ENCODE results near the gene TNRC6B.

The TNRC6B gene

GRCh38 chr22:40279017-40279416, 101.3 kb downstream of the TNRC6B start:
- no peak overlapping the region for H3K27ac ChIP-seq (ENCODE audit: low read depth, low read length, poor library complexity, severe bottlenecking)
- H3K4me1 ChIP-seq (ENCODE audit: insufficient read depth, low read length, severe bottlenecking) = peaks cover 16% of the 10 kb centered on the region
- no peaks in the 10 kb centered on the region for H3K27me3 ChIP-seq (ENCODE audit: insufficient read depth, low read length)
- no peak for TF ChIP-seq EZH2 (IDR thresholded peaks at IDR 0.05; ENCODE audit: borderline replicate concordance, low read length)
- TF ChIP-seq CTCF (IDR thresholded peaks at IDR 0.05; ENCODE audit: low read length) = no peak
- no peak overlapping the region for H2AFZ ChIP-seq (ENCODE audit: low read length)
- H3K9me3 ChIP-seq (ENCODE audit: low read length) = no peaks in the 10 kb centered on the region
- no peaks in the 10 kb centered on the region for H3K9me2 ChIP-seq (ENCODE audit: low read depth, low read length)
- H3K9ac ChIP-seq (ENCODE audit: low read length) = no peak overlapping the region
- no peaks in the 10 kb centered on the region for H3K79me2 ChIP-seq (ENCODE audit: insufficient read depth, low read length)
- H3K4me3 ChIP-seq (ENCODE audit: low read depth, low read length, poor library complexity, severe bottlenecking) = no peak overlapping the region
- no peaks in the 10 kb centered on the region for H3F3A ChIP-seq (ENCODE audit: insufficient read depth, low read length)
- no peak overlapping the region for H3K4me2 ChIP-seq (ENCODE audit: low read length)
- no peaks in the 10 kb centered on the region for H4K20me1 ChIP-seq (ENCODE audit: insufficient read depth, low read length)
- peaks cover 81% of the 10 kb centered on the region for H3K36me3 ChIP-seq (ENCODE audit: insufficient read depth, low read length)

GRCh38 chr22:40281717-40282116, 104.0 kb downstream of the TNRC6B start:
- Histone ChIP-seq H3K9me3 (ENCODE audit: low read length) (no peaks in the 10 kb centered on the region), H3K9me2 (ENCODE audit: low read depth, low read length) (no peaks in the 10 kb centered on the region), H3F3A (ENCODE audit: insufficient read depth, low read length) (no peaks in the 10 kb centered on the region), H3K4me3 (ENCODE audit: low read depth, low read length, poor library complexity, severe bottlenecking) (no peak overlapping the region), H3K27ac (ENCODE audit: low read depth, low read length, poor library complexity, severe bottlenecking) (no peak overlapping the region), H3K36me3 (ENCODE audit: insufficient read depth, low read length) (peaks cover 91% of the 10 kb centered on the region), H4K20me1 (ENCODE audit: insufficient read depth, low read length) (no peaks in the 10 kb centered on the region), H2AFZ (ENCODE audit: low read length) (no peak overlapping the region), H3K4me1 (ENCODE audit: insufficient read depth, low read length, severe bottlenecking) (peaks cover under 1% of the 10 kb centered on the region), H3K27me3 (ENCODE audit: insufficient read depth, low read length) (no peaks in the 10 kb centered on the region), H3K4me2 (ENCODE audit: low read length) (no peak overlapping the region), H3K9ac (ENCODE audit: low read length) (no peak overlapping the region), H3K79me2 (ENCODE audit: insufficient read depth, low read length) (no peaks in the 10 kb centered on the region)
- no peak for TF ChIP-seq CTCF (IDR thresholded peaks at IDR 0.05; ENCODE audit: low read length)
- no peak for TF ChIP-seq EZH2 (IDR thresholded peaks at IDR 0.05; ENCODE audit: borderline replicate concordance, low read length)

- H3K9me2 ChIP-seq (ENCODE audit: low read depth, low read length) = no peaks in the 10 kb centered on the region
- H2AFZ ChIP-seq (ENCODE audit: low read length) = no peak overlapping the region
- no peaks in the 10 kb centered on the region for H3K27me3 ChIP-seq (ENCODE audit: insufficient read depth, low read length)
- no peak overlapping the region for H3K27ac ChIP-seq (ENCODE audit: low read depth, low read length, poor library complexity, severe bottlenecking)
- H3K9ac ChIP-seq (ENCODE audit: low read length) = no peak overlapping the region
- H3K4me1 ChIP-seq (ENCODE audit: insufficient read depth, low read length, severe bottlenecking) = peaks cover 17% of the 10 kb centered on the region
- no peak overlapping the region for H3K4me2 ChIP-seq (ENCODE audit: low read length)
- H3K4me3 ChIP-seq (ENCODE audit: low read depth, low read length, poor library complexity, severe bottlenecking) = no peak overlapping the region
- H3K9me3 ChIP-seq (ENCODE audit: low read length) = no peaks in the 10 kb centered on the region
- H3K36me3 ChIP-seq (ENCODE audit: insufficient read depth, low read length) = peaks cover 87% of the 10 kb centered on the region
- H4K20me1 ChIP-seq (ENCODE audit: insufficient read depth, low read length) = no peaks in the 10 kb centered on the region
- H3K79me2 ChIP-seq (ENCODE audit: insufficient read depth, low read length) = no peaks in the 10 kb centered on the region
- TF ChIP-seq CTCF (IDR thresholded peaks at IDR 0.05; ENCODE audit: low read length) = no peak
- TF ChIP-seq EZH2 (IDR thresholded peaks at IDR 0.05; ENCODE audit: borderline replicate concordance, low read length) = no peak
- H3F3A ChIP-seq (ENCODE audit: insufficient read depth, low read length) = no peaks in the 10 kb centered on the region
Observed at GRCh38 chr22:40285513-40285912, 107.8 kb downstream of the TNRC6B start.

Data from OCI-LY1 (cell line).